Dedifferentiated amniotic fluid mesenchymal stem cell (primary cell): ENCODE data around the gene DAZAP1.
A peak's percentile ranks its signal among the peaks of the same experiment; 100 is the strongest.
"Not testable (repeated sequence)": the region's sequence is repeated elsewhere in the genome, so short reads cannot be mapped to it uniquely, and the experiment has no call there.

Source experiments
- DNase-seq: peaks from one replicate; pipeline ENCODE4 v3.0.0-alpha.2; 2016; ENCODE audit errors: extremely low spot score

Gene DAZAP1

GRCh38 chr19:1472231-1473084 is 65.1 kb downstream of the DAZAP1 start:
- no peak for DNase-seq

- no peak for DNase-seq
These were observed 65.9 kb downstream of the DAZAP1 start for GRCh38 chr19:1473085-1473851.

GRCh38 chr19:1474011-1474764 is 66.8 kb downstream of the DAZAP1 start:
- no peak for DNase-seq

GRCh38 chr19:1474765-1475351 is 67.5 kb downstream of the DAZAP1 start:
- DNase-seq = no peak

- no peak for DNase-seq
These were observed 68.5 kb downstream of the DAZAP1 start for GRCh38 chr19:1475751-1476437.

GRCh38 chr19:1477056-1477455 is 69.7 kb downstream of the DAZAP1 start:
- DNase-seq = not testable (repeated sequence)

GRCh38 chr19:1478934-1479707 is 71.7 kb downstream of the DAZAP1 start, which contains the start of gene C19orf25:
Gene C19orf25 (minus strand): TSS chr19:1479215. CDS start chr19:1478903, 312 bp downstream.
- peak; percentile 90 for DNase-seq

GRCh38 chr19:1481224-1481892 is 74.0 kb downstream of the DAZAP1 start:
- DNase-seq = no peak

GRCh38 chr19:1481893-1482360 is 74.5 kb downstream of the DAZAP1 start:
- no peak for DNase-seq

- DNase-seq = no peak
These were observed 75.2 kb downstream of the DAZAP1 start for GRCh38 chr19:1482361-1483130.

GRCh38 chr19:1483131-1483978 is 76.0 kb downstream of the DAZAP1 start:
- no peak for DNase-seq

- DNase-seq = no peak
These were observed 76.6 kb downstream of the DAZAP1 start for GRCh38 chr19:1483979-1484428.
